HUDEP-2 (cell line): Measurements from ENCODE around the gene ECEL1.

Source experiments
- DNase-seq, 76 experiments: peaks; one replicate each; lab custom pipeline; 2025; ENCODE audit not compliant: unreplicated experiment in 76 of 76; lab: John Stamatoyannopoulos, UW

The ECEL1 gene

GRCh38 chr2:232501331-232501771, 13.7 kb upstream of the ECEL1 start:
- DNase-seq = no peak

GRCh38 chr2:232498452-232498851, 10.8 kb upstream of the ECEL1 start:
- no peak for DNase-seq

DNA sequence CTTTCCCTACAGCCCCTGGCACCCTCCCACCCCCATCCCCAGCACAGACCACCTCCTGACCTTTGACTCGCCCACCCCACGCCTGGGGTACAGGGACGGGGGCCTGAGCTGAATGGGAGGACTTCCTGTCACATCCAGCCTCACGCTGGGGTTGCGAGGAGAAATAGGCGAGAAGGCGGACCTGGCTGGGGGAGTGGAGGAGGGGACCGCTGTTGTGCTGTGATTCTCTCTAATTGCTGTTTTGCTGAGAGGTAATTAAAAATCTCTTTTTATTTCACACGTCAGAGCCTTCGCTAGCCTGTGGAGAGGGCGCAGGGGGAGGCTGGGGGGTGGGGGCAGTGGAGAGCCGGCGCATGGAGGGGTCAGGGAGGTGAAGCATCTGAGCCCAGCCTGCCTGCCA, 9.7 kb upstream of the ECEL1 start:
- DNase-seq = no peak

DNA sequence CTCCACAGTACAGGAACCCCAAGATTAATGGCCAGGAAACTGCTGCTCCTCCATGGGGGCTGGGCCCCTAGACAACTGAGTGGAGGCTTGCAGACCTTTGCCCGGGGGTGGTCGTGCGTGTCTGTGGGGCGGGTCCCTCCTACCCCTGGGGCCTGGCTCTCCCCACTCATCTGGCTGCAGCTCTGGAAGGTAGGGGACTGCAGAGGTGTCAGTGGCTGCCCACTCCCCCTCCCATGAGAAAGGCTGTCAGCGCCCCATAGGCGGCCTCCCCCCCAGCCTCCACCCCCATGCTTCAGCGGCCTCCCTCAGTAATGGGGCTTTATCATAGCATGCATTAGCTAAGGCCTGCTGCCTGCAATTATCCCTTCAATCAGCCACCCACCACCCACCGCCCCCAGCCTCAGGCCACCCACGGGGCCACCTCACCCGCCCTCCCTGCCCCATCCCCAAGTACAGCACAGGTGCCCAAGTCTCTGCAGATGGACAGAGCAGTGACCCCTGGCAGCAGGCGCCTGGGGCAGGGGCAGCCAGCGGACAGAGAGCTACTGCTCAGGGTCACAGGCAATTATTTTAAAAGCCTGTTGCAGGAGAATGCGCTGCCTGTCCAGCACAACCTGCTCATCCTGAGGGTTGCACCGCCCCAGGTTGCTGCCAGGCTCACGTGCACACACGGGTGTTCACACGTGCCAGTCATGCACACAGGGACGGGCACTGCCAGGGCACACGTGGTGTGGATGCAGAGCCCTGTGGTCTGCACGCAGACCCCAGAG, 9.1 kb upstream of the ECEL1 start:
- no peak for DNase-seq

- DNase-seq = no peak
These were observed 7.7 kb upstream of the ECEL1 start for GRCh38 chr2:232495292-232495691.

DNA sequence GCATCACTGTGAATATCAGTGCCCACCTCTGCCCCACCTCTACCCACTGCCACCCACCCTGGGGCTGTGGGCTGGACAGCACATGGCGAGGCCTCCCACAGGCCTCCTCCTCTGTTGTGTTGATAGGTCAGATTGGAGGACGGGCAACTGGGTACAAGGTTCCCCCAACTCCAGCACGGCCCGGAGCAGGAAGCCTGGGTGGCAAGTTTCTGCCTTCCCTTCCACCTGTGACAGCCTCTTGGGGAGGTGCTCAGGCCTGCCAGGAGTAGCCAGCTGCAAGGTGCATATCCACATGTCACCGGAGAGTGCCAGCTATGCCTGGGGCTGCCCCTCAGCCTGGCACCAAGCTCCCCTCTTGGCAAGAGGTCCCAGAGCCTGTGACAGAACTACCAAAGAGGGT, 6.9 kb upstream of the ECEL1 start:
- no peak for DNase-seq

DNA sequence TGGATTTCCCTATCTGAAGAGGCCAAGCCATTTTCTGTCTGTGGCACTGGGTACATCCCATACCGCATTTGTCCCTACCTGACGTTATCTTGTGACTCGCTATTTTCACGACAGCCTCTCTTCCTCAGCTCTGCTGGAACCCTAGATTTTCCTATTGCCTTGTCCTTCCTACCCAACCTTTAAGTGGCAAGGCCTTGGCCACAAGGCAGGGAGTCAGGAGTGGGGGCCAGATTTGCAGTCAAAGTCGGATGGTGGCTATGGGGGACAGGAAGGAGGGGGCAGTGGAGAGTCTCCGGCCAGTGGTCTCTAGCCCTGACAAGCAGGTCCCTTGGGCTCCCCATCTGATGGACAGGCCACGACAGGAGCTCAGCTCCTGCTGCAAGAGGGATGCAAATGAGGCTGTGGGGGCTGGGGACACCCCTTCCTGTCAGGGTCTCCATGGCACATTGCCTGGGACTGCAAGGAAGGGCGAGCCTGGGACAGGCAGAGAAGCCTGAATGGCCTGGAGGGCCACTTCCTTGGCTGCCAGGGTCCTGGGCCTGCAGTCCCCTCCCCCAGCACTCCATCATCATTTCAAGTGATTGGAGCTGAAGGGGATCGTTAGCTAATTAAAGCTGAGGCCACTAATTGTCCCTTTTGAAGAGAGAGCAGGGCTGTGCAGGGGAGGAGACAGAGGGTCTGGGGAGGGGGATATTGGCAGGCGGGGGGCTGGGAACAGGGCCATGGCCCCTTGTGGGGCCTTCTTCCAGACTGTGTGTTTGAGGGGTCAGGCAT, 6.3 kb upstream of the ECEL1 start:
- DNase-seq = no peak

- DNase-seq = no peak
These were observed 5.5 kb upstream of the ECEL1 start for GRCh38 chr2:232492963-232493700.

GRCh38 chr2:232492236-232492848, 4.7 kb upstream of the ECEL1 start:
- no peak for DNase-seq

- no peak for DNase-seq
These were observed 3.6 kb upstream of the ECEL1 start for GRCh38 chr2:232491139-232491780.

GRCh38 chr2:232490221-232491138, 2.8 kb upstream of the ECEL1 start:
- no peak for DNase-seq

- no peak for DNase-seq
These were observed 2.0 kb upstream of the ECEL1 start for GRCh38 chr2:232489516-232490220.

- DNase-seq = no peak
These were observed 1.2 kb upstream of the ECEL1 start for GRCh38 chr2:232488721-232489300.

DNA sequence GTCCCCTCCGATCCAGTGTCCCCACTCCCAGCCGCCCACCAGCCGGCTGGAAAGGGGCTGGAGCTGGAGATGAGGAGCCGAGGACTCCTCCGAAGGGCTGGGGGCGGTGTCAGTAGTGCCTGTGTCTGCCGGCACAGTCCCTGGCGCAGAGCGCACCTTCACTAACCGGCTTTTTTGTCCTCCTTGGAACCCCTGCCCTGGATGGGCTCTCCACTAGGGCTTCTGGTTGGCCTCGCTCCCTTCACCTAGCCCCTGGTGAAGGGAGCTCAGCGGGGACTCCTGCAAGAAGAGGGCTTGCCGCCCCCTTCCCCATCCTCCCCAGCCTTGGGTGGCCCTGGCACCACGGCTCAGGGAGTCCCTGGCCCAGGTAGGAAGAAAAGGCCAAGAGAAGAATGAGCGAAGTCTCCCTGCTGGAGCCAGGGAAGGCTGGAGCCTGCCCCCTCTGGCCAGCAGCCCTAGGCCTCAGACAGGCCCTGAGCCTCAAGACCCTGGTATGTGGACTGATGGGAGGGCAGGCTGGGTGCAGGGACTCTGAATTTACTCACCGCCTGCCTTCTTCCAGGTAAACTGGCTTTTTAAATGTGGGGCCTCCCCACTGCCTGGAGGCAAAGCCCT, 570 bp upstream of the ECEL1 start:
- DNase-seq = no peak

DNA sequence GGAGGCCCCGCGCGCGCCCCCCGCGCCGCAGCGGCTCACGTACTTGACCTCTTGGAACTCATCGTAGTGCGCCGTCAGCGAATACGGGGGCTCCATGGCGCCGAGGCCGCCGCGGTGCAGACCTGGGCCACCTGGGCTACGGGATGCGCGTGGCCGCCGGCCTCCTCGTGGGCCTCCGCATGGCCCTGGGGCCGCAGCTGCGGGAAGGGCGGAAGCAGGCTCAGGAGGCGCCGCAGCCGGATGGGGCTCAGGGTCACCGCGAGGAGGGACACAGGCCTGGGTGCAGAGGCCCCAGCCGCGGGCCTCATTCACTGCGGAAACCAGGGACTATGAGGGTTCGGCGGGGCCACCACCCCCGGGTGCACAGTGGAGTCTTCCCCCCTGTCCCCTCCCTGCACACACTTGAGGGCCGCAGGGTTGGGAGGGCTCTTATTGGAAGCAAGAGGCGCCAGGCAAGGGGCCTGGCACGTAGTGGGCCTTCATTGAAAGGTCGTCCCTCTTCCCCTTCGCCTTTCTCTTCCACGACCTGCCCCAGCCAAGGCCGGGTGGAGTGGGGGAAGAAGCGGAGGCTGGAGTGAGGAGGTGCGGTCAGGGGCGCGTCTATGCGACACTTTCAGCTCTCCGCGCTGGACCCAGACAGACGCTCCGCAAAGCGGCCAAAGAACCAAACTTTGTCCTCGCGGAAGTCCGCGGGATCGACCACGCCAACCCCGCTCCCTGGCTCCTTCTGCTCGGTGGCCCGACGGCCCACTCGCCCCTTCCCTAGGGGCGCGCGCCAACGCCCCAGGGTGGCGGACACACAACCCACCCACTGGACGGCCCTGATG, 863 bp downstream of the ECEL1 start:
- no peak for DNase-seq

- DNase-seq = no peak
These were observed 1.7 kb downstream of the ECEL1 start for GRCh38 chr2:232485757-232486557.
